ENCODE data around the gene ZNF385A. TPM values are rescaled to one million over a fixed set of nuclear protein-coding genes. Genes with fewer than 3 reads are reported as not detected.

ZNF385A gene
- total and polyA plus RNA-seq, 9 of the 15 experiments (the other 6 are each of a cell fraction or from before 2014, with no cell fraction given): 1.0 to 111 (median 7.7) TPM

- TF ChIP-seq UBTF (IDR thresholded peaks at IDR 0.05; ENCODE audit: borderline replicate concordance in 1 of 2, low read depth in 2 of 2, low read length in 2 of 2) (0 out of 4 replicates have a peak, but pooled peaks of 1 of the 2 experiments have one; percentile 44), DPF2 (IDR thresholded peaks at IDR 0.05) (peak; percentile 49), POLR2G (IDR thresholded peaks at IDR 0.05; ENCODE audit: low read depth, low read length) (peak; percentile 63), CHD1 (IDR thresholded peaks at IDR 0.05; ENCODE audit: low read length) (no peak), ZNF507 (tag; conservative IDR thresholded peaks at IDR 0.05) (no peak), HOMEZ (CRISPR knock-in tag; IDR thresholded peaks at IDR 0.05) (no peak), CAMTA2 (CRISPR knock-in tag; conservative IDR thresholded peaks at IDR 0.05) (no peak), EWSR1 (IDR thresholded peaks at IDR 0.05; ENCODE audit: borderline replicate concordance, low read depth, partially characterized antibody) (no peak), ZBTB33 (CRISPR knock-in tag; IDR thresholded peaks at IDR 0.05) (no peak), ZNF143 (CRISPR knock-in tag; IDR thresholded peaks at IDR 0.05) (no peak), CBX3 (IDR thresholded peaks at IDR 0.05; ENCODE audit: borderline replicate concordance in 1 of 2, low read length in 2 of 2) (no peak), ZNF785 (CRISPR knock-in tag; IDR thresholded peaks at IDR 0.05) (no peak), SAP30 (IDR thresholded peaks at IDR 0.05; ENCODE audit: borderline replicate concordance, insufficient read depth, low read depth, low read length, poor library complexity, severe bottlenecking) (no peak), POLR2AphosphoS2 (IDR thresholded peaks at IDR 0.05; ENCODE audit: low read length) (no peak), PKNOX1 (IDR thresholded peaks at IDR 0.05) (peak; percentile 63), SAFB (IDR thresholded peaks at IDR 0.05; ENCODE audit: borderline replicate concordance, low read depth, low read length) (no peak), MYC (IDR thresholded peaks at IDR 0.05; ENCODE audit: low read depth, low read length) (no peak), MYC (CRISPR knock-in tag; IDR thresholded peaks at IDR 0.05; ENCODE audit: borderline replicate concordance, low read depth) (no peak), ZNF766 (CRISPR knock-in tag; conservative IDR thresholded peaks at IDR 0.05) (no peak), TAF7 (tag; IDR thresholded peaks at IDR 0.05) (no peak), RFX7 (CRISPR knock-in tag; IDR thresholded peaks at IDR 0.05) (no peak)
These were observed 6.4 kb upstream of the ZNF385A start (continued) for GRCh38 chr12:54390668-54391551.
